Subcutaneous abdominal adipose tissue (tissue), 5 donors: ENCODE results near the gene CIAO3.

Experiments
- H3K27ac ChIP-seq: one replicate; pipeline ENCODE4 v1.7.0; 2013; ENCODE audit warnings: low read depth, mild to moderate bottlenecking, inconsistent platforms, low read length, moderate library complexity
- H3K27me3 ChIP-seq, 5 donors: one replicate each; pipeline ENCODE4 v1.7.0; 2013; ENCODE audit warnings: low read length in 5 of 5, inconsistent platforms in 1 of 5; ENCODE audit not compliant: control insufficient read depth in 5 of 5, insufficient read depth in 4 of 5
- H3K36me3 ChIP-seq, 5 donors: one replicate each; pipeline ENCODE4 v1.7.0; 2013; ENCODE audit warnings: low read length in 5 of 5; ENCODE audit not compliant: control insufficient read depth in 5 of 5, insufficient read depth in 5 of 5
- H3K4me1 ChIP-seq, 5 donors: one replicate each; pipeline ENCODE4 v1.7.0; 2013; ENCODE audit warnings: low read length in 5 of 5, mild to moderate bottlenecking in 3 of 5, moderate library complexity in 1 of 5; ENCODE audit not compliant: control insufficient read depth in 5 of 5, insufficient read depth in 5 of 5
- H3K4me3 ChIP-seq, 5 donors: one replicate each; pipeline ENCODE4 v1.7.0; 2013; ENCODE audit warnings: low read length in 5 of 5, low read depth in 1 of 5
- H3K9ac ChIP-seq, 5 donors: one replicate each; pipeline ENCODE4 v1.7.0; 2013; ENCODE audit warnings: low read length in 5 of 5, mild to moderate bottlenecking in 4 of 5, moderate library complexity in 3 of 5
- H3K9me3 ChIP-seq, 5 donors: one replicate each; pipeline ENCODE4 v1.7.0; 2013; ENCODE audit warnings: low read length in 5 of 5; ENCODE audit not compliant: control insufficient read depth in 5 of 5
- donor health status: healthy.
- donor health status: healthy.
- donor health status: healthy.
- donor health status: healthy.
- donor health status: healthy.

CIAO3 gene

DNA sequence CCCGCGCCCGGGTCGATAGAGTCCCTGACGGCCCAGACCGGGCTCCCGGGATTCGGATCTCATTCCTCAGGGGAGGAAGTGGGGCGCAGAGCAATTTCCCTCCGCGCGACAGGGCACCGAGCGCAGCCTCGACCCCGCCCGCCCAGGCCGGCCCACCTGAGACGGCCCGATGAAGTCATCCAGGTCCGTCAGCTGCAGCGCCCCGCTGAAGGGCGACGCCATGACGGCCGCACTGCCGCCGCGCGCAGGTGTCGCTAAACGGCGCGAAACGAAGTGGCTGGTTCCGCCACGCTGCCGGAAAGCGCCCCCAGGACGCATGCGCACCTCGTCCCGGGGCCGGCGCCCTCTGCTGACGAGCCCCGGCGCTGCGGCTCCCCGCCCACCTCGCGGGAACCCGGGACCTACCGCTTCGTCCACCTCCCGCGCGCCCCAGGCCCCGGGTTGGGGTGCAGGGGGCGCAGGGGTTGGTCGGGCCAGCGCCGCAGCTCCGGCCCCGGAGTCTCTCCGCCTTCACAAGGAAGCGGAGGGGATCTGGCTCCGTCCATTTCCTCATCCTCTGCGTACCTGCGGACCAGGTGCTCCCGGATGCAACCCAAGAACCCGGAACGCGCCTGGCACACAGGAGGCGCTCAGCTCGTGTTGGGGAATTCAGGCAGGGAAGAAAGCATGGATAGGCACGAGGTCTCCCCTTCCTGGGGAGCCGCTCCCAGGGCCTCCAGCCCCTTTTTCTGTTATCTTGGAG lies at the start of gene CIAO3:
Gene CIAO3 (minus strand): TSS at position 234 of the 742 bp plus-strand sequence. CDS start 12 bp downstream, at position 222.
- Histone ChIP-seq H3K36me3 (peaks cover 0 to 22% (median 19%) of the 10 kb centered on the region in 5 donors), H3K27ac (no peak within 1 kb of the TSS), H3K4me3 (peak within 1 kb of the TSS; percentile 67 to 86 (median 79)), H3K9me3 (no peaks in the 10 kb centered on the region), H3K9ac (peak within 1 kb of the TSS in 4 of 5 donors; percentile 90 to 94 (median 90)), H3K4me1 (peaks cover 6 to 18% (median 16%) of the 10 kb centered on the region in 5 donors), H3K27me3 (peaks cover 0 to 9% (median 3%) of the 10 kb centered on the region in 5 donors)

GRCh38 chr16:790086-790485 lies 49.3 kb upstream of the CIAO3 start:
- no peaks in the 10 kb centered on the region for H3K9me3 ChIP-seq

DNA sequence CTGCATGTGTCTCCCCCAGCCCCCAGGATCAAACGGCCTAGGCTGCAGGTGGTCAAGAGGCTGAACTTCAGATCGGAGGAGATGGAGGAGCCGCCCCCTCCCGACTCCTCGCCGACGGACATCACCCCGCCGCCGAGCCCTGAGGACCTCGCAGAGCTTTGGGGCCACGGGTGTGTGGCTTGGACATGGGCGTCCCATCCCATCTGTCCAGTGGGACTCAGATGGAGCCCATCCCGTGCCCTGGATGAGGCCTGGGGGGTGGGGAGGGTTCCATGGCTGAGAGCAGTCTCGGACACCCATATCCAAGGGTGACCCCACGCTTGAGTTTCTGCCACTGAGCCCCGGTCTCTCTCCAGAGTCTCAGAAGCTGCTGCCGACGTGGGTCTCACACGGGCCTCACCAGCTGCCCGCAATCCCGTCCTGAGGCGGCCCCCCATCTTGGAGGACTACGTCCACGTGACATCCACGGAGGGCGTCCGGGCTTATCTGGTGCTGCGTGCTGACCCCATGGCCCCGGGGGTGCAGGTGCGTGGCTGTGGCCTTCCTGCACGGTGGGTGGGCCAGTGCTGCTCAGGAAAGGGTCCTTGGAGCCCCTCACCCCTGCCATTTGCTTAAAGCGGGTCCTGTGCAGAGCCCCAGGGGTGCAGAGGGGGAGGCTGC lies 48.5 kb upstream of the CIAO3 start:
- Histone ChIP-seq H3K27ac (no peak overlapping the region), H3K4me1 (peaks cover 0 to 27% (median 22%) of the 10 kb centered on the region in 5 donors), H3K36me3 (peaks cover 0 to 22% (median 9%) of the 10 kb centered on the region in 5 donors), H3K27me3 (no peaks in the 10 kb centered on the region), H3K4me3 (peak overlapping the region in 4 of 5 donors; percentile 72 to 79 (median 76)), H3K9ac (peak overlapping the region in 4 of 5 donors; percentile 56 to 80 (median 74)), H3K9me3 (no peaks in the 10 kb centered on the region)

More at GRCh38 chr16:790086-790485, 49.3 kb upstream of the CIAO3 start:
- Histone ChIP-seq H3K4me3 (no peak overlapping the region), H3K27ac (no peak overlapping the region), H3K36me3 (peaks cover 0 to 22% (median 9%) of the 10 kb centered on the region in 5 donors), H3K4me1 (peaks cover 0 to 27% (median 22%) of the 10 kb centered on the region in 5 donors), H3K27me3 (no peaks in the 10 kb centered on the region), H3K9ac (no peak overlapping the region)

GRCh38 chr16:788399-789126 lies 47.8 kb upstream of the CIAO3 start, which contains the start of gene CHTF18:
CHTF18 (plus strand) TSS chr16:788620; CDS start chr16:788685, 65 bp downstream.
- H3K36me3 ChIP-seq, result peaks cover 0 to 22% (median 9%) of the 10 kb centered on the region in 5 donors

GRCh38 chr16:787978-788398 lies 47.2 kb upstream of the CIAO3 start, which contains the start of gene RPUSD1:
RPUSD1 (minus strand) TSS chr16:788381; CDS start chr16:787737, 644 bp downstream.
- peak within 1 kb of the TSS in 4 of 5 donors; percentile 80 to 93 (median 92) for H3K9ac ChIP-seq
- H3K27ac ChIP-seq, result no peak within 1 kb of the TSS
- H3K4me3 ChIP-seq, result peak within 1 kb of the TSS; percentile 79 to 96 (median 93)
- peaks cover 0 to 20% (median 9%) of the 10 kb centered on the region in 5 donors for H3K36me3 ChIP-seq
- no peaks in the 10 kb centered on the region for H3K9me3 ChIP-seq
- H3K27me3 ChIP-seq, result peaks cover 5 to 11% (median 7%) of the 10 kb centered on the region in 5 donors
- peaks cover 0 to 30% (median 22%) of the 10 kb centered on the region in 5 donors for H3K4me1 ChIP-seq

More at GRCh38 chr16:788399-789126, 47.8 kb upstream of the CIAO3 start, which contains the start of gene CHTF18:
- Histone ChIP-seq H3K9me3 (no peaks in the 10 kb centered on the region), H3K27me3 (peaks cover 0 to 5% (median 1%) of the 10 kb centered on the region in 5 donors), H3K4me1 (peaks cover 0 to 30% (median 22%) of the 10 kb centered on the region in 5 donors), H3K4me3 (peak within 1 kb of the TSS; percentile 79 to 96 (median 93)), H3K27ac (no peak within 1 kb of the TSS), H3K9ac (peak within 1 kb of the TSS in 4 of 5 donors; percentile 80 to 93 (median 92))

- Histone ChIP-seq H3K27me3 (peaks cover 8 to 15% (median 11%) of the 10 kb centered on the region in 5 donors), H3K27ac (no peak overlapping the region), H3K9me3 (no peaks in the 10 kb centered on the region), H3K36me3 (peaks cover 0 to 16% (median 9%) of the 10 kb centered on the region in 5 donors), H3K9ac (peak overlapping the region in 4 of 5 donors; percentile 80 to 93 (median 92)), H3K4me1 (peaks cover 0 to 30% (median 22%) of the 10 kb centered on the region in 5 donors), H3K4me3 (peak overlapping the region; percentile 79 to 96 (median 93))
Observed at GRCh38 chr16:787321-787966, 46.6 kb upstream of the CIAO3 start.

DNA sequence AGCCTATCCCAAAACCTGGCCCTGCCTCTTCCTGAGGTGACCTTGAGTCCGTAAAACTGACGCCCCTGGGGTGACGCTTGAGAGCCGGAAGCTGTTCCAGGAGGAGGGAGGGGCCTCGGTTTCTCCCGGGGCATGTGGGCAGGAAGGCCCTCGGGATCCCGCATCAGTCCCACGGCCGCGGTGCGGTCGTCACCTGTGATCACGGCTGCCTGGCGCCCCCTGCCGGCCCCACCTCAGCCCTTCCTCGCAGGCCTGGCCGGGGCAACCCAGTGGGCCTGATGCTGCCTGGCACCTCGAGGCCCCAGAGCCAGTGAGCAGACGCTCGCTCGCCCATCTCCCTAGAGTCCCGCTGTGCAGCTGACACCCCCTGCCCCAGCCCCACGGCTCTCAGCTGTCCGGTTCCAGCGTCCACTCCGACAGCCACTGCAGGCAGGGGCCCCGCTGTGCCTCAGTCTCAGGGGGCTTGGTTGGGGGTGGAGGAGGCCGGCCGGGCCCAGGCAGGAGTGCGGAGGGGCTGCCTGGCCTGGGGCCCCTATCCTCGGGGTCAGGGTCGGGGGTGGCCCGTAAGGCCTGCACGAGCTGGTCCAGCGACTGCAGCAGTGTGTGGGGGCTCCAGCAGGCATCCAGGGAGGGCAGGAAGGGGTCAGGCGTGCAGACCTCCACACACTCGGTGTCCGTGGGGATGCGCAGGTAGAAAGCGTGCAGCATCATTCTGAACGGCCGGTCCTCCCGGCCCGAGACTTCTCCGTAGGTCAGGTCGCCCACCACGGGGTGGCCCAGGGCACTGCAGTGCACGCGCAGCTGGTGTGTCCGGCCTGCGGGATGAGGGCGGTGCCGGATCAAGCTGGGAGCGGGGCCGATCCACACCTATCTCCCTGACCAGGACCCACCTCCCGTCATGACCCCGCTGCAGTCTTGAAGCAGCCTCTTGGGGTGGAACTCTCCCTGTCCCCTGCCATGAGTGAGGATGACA lies 45.1 kb upstream of the CIAO3 start:
- Histone ChIP-seq H3K9ac (no peak overlapping the region), H3K27ac (no peak overlapping the region), H3K4me1 (peaks cover 0 to 30% (median 22%) of the 10 kb centered on the region in 5 donors), H3K9me3 (no peaks in the 10 kb centered on the region), H3K27me3 (peaks cover 13 to 31% (median 27%) of the 10 kb centered on the region in 5 donors), H3K4me3 (no peak overlapping the region), H3K36me3 (peaks cover 0 to 9% (median 7%) of the 10 kb centered on the region in 5 donors)

GRCh38 chr16:784431-784830 lies 43.6 kb upstream of the CIAO3 start:
- Histone ChIP-seq H3K4me3 (no peak overlapping the region), H3K27ac (no peak overlapping the region), H3K4me1 (peaks cover 0 to 28% (median 22%) of the 10 kb centered on the region in 5 donors), H3K9me3 (no peaks in the 10 kb centered on the region), H3K9ac (no peak overlapping the region), H3K27me3 (peaks cover 21 to 38% (median 37%) of the 10 kb centered on the region in 5 donors), H3K36me3 (peaks cover 0 to 9% (median 7%) of the 10 kb centered on the region in 5 donors)
